Esophagus muscularis mucosa (tissue), 4 donors: ENCODE data around the gene IL10. TPM values are rescaled to one million over a fixed set of nuclear protein-coding genes. Genes with fewer than 3 reads are reported as not detected.

Source experiments
- DNase-seq: peaks from one replicate; pipeline ENCODE4 v3.0.0-alpha.2; 2017; ENCODE audit errors: extremely low spot score
- H3K27ac ChIP-seq, 4 donors: fragments of 200-600 bp; sonication (generic); replicated peaks in 1 of 4; 1 replicate in 3 of 4; 2 replicates in 1 of 4; pipeline ENCODE4 v1.5.1; 2016 to 2019; ENCODE audit warnings: mild to moderate bottlenecking in 1 of 4
- H3K27me3 ChIP-seq, 4 donors: fragments of 200-600 bp; sonication (generic); one replicate each; pipeline versions ENCODE4 v1.5.1 to v1.6.0; 2016 to 2019
- H3K36me3 ChIP-seq, 4 donors: fragments of 200-600 bp; sonication (generic); one replicate each; pipeline ENCODE4 v1.5.1; 2016 to 2019
- H3K4me1 ChIP-seq, 4 donors: fragments of 200-600 bp; sonication (generic); one replicate each; pipeline ENCODE4 v1.5.1; 2016 to 2019
- H3K4me3 ChIP-seq, 4 donors: fragments of 200-600 bp; sonication (generic); 1 replicate in 2 of 4; 2 replicates in 2 of 4; pipeline ENCODE4 v1.5.1; 2016 to 2019; ENCODE audit warnings: mild to moderate bottlenecking in 4 of 4, moderate library complexity in 1 of 4
- H3K9me3 ChIP-seq, 4 donors: fragments of 200-600 bp; sonication (generic); 1 replicate in 3 of 4; 2 replicates in 1 of 4; pipeline ENCODE4 v1.5.1; 2016 to 2019
- EP300 ChIP-seq: sonication (generic); formaldehyde crosslinking; IDR thresholded peaks from one replicate; pipeline ENCODE4 v1.6.1; 2017; ENCODE audit warnings: antibody characterized with exemption
- POLR2A ChIP-seq: fragments of 450-650 bp; IDR thresholded peaks from one replicate; pipeline ENCODE4 v1.6.1; 2017; ENCODE audit warnings: antibody characterized with exemption, moderate library complexity, mild to moderate bottlenecking, low read depth
- POLR2AphosphoS5 ChIP-seq, 2 donors: sonication (generic); formaldehyde crosslinking; IDR thresholded peaks; one replicate each; pipeline ENCODE4 v1.6.1; 2017; ENCODE audit warnings: antibody characterized with exemption in 2 of 2
- WGBS: methylation state at CpG from one replicate; pipeline ENCODE4 v1.1.5; 2018; 5-methylcytosine and 5-hydroxymethylcytosine counted together
- intact Hi-C: fragments of 100-400 bp; cut with DNase I; formaldehyde crosslinking; loops from one replicate; pipeline ENCODE4 v1.15.1; 2023
- small RNA-seq, 3 donors: library from RNA; depleted of rRNA; stranded (forward); fragments of <200 nt; gene quantifications; one replicate each; pipeline ENCODE3, GENCODE V24; 2016
- total RNA-seq, 4 donors: library from RNA; depleted of rRNA; stranded (reverse); fragments of >200 nt; gene quantifications; one replicate each; pipeline versions ENCODE4 v1.1.0 to v1.2.1, GENCODE V29; 2016
- TF ChIP-seq, protein P1 (sequence below), 3 experiments: fragments of 200-600 bp in 2 of 3; fragments of 450-650 bp in 1 of 3; sonication (generic) in 2 of 3; IDR thresholded peaks; one replicate each; pipeline ENCODE4 v1.5.1; 2017 to 2019; ENCODE audit warnings: antibody characterized with exemption in 3 of 3, mild to moderate bottlenecking in 2 of 3, moderate library complexity in 1 of 3

Gene IL10
- total RNA-seq, 4 donors from 2014 or later = 0.83 to 5.1 (median 3.5) TPM

DNA sequence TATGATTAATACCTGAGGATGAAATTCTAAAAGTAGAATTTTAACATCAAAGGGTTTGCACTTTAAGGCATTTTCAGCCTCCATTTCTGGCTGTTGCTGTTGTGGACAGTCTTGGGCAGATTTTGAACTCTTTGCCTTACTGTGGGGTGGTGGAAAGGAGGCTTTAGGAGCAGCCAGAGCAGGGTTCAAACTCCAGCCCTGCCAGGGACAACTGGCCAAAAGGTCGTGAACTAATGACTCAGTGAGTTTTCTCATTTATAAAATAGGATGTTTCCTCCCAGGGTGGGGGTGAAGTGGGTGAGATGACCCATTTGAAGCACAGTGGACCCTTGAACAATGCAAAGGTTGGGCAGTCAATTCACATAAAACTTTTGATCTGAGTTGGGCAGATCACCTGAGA lies 50.8 kb downstream of the IL10 start:
- Histone ChIP-seq H3K4me1 (peaks cover 72 to 91% (median 80%) of the 10 kb centered on the region in 4 donors), H3K36me3 (no peaks in the 10 kb centered on the region), H3K4me3 (no peak overlapping the region), H3K27me3 (no peaks in the 10 kb centered on the region), H3K27ac (no peak overlapping the region), H3K9me3 (no peaks in the 10 kb centered on the region)
- intact Hi-C loops = no loop called here
- DNase-seq = no peak
- no peak for TF ChIP-seq POLR2A
- no peak for TF ChIP-seq POLR2AphosphoS5 (IDR thresholded peaks at IDR 0.05)
- no peak for TF ChIP-seq EP300
- TF ChIP-seq, protein P1, sequence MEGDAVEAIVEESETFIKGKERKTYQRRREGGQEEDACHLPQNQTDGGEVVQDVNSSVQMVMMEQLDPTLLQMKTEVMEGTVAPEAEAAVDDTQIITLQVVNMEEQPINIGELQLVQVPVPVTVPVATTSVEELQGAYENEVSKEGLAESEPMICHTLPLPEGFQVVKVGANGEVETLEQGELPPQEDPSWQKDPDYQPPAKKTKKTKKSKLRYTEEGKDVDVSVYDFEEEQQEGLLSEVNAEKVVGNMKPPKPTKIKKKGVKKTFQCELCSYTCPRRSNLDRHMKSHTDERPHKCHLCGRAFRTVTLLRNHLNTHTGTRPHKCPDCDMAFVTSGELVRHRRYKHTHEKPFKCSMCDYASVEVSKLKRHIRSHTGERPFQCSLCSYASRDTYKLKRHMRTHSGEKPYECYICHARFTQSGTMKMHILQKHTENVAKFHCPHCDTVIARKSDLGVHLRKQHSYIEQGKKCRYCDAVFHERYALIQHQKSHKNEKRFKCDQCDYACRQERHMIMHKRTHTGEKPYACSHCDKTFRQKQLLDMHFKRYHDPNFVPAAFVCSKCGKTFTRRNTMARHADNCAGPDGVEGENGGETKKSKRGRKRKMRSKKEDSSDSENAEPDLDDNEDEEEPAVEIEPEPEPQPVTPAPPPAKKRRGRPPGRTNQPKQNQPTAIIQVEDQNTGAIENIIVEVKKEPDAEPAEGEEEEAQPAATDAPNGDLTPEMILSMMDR (IDR thresholded peaks at IDR 0.05) = no peak
- WGBS = 89% methylated on average over 1 of the region's 1 CpG

DNA sequence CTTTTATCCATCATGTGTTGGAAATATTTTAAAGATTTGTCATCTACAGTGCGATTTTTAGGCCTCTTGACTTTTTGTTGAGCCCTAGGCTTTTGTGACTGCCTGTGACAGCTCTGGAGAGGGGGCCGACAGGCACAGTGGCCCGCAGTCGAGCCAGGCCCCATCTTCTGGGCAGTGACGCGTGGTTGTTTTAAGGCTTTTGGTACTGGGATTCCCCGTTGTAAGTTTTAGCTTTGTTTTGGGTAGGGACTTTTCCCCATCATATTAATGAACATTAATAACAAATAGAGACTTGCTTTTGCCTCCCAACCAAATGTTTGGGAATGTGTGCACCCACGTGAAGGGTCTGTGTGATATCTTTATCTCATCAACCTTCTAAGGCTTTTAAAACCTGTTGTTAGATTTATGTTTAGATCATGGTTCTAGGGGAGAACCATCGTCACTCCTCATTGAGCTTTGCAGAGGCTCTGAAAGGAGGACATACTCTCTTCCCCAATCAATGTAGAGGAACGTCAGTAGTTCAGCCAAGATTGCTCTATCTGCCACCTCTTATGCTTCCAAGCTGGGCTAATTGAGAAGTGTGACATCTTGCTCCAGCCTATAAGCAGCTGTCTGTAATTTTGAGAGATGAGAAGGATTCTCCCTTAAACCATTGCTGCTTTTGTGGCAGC lies 53.0 kb downstream of the IL10 start:
- Histone ChIP-seq H3K27me3 (no peaks in the 10 kb centered on the region), H3K36me3 (no peaks in the 10 kb centered on the region), H3K4me3 (no peak overlapping the region), H3K27ac (no peak overlapping the region), H3K4me1 (peaks cover 71 to 91% (median 79%) of the 10 kb centered on the region in 4 donors), H3K9me3 (no peaks in the 10 kb centered on the region)
- WGBS = 82% methylated on average over 10 of the region's 10 CpGs
- TF ChIP-seq POLR2AphosphoS5 (IDR thresholded peaks at IDR 0.05) (no peak), EP300 (no peak), POLR2A (no peak)
- TF ChIP-seq, protein P1 (IDR thresholded peaks at IDR 0.05) = no peak
- intact Hi-C loops = no loop called here
- DNase-seq = no peak

DNA sequence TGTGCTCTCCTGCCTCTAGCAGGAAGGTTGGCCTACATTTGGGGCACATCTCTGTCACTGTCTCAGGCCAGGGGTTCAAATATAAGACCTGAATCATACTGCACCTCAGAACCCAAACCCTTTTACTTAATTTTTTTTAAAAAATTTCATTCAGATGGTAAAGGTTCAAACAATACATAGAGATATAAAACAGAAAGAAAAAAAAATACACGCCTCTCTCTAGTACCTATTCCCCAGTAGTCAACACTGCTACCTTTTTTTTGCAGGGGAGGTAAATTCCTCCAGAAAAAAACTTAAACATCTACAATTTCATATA lies 54.7 kb downstream of the IL10 start:
- TF ChIP-seq, protein P1 (IDR thresholded peaks at IDR 0.05) = no peak
- TF ChIP-seq POLR2A = no peak
- TF ChIP-seq POLR2AphosphoS5 (IDR thresholded peaks at IDR 0.05) = no peak
- no peak for TF ChIP-seq EP300
- Histone ChIP-seq H3K36me3 (no peaks in the 10 kb centered on the region), H3K4me1 (peaks cover 69 to 90% (median 79%) of the 10 kb centered on the region in 4 donors), H3K27me3 (no peaks in the 10 kb centered on the region), H3K9me3 (no peaks in the 10 kb centered on the region), H3K27ac (peak overlapping the region in 1 of 4 donors; percentile 2), H3K4me3 (no peak overlapping the region)
- intact Hi-C loops = no loop called here
- DNase-seq = no peak
- WGBS = 89% methylated on average over 1 of the region's 1 CpG

Small RNA genes lying within 50 kb of the gene (small RNA-seq; reads per million reads assigned to genes)
- 0 reads per million in 3 donors for gene RF00019

Other genes with a start within 250 kb of the IL10 start
- gene EIF2D, start 160.0 kb downstream of the IL10 start, total RNA-seq = 10 to 100 TPM; 40.3 to 50.0 (median 47.9) TPM
- 10 to 100 TPM in 2 of 4 donors, 1 to 10 TPM in 2; 5.6 to 14.7 (median 9.0) TPM for gene DYRK3, start 137.0 kb downstream of the IL10 start, total RNA-seq
- 10 to 100 TPM; 37.8 to 70.1 (median 61.7) TPM for gene MAPKAPK2, start 87.6 kb downstream of the IL10 start, total RNA-seq
- not detected for gene IL19, start 1.7 kb downstream of the IL10 start, total RNA-seq
- not detected for gene IL20, start 93.1 kb upstream of the IL10 start, total RNA-seq
- gene IL24, start 124.9 kb upstream of the IL10 start, total RNA-seq = 1 to 10 TPM in 1 of 4 donors, not detected in 3; 1.7 TPM
- gene FCMR, start 149.4 kb upstream of the IL10 start, total RNA-seq = 1 to 10 TPM in 3 of 4 donors, not detected in 1; 2.5 to 3.3 (median 3.2) TPM
- gene PIGR, start 174.0 kb upstream of the IL10 start, total RNA-seq = 1 to 10 TPM in 2 of 4 donors, under 1 TPM in 1, not detected in 1; 0.42 to 4.2 (median 1.1) TPM
- not detected for gene FCAMR, start 198.0 kb upstream of the IL10 start, total RNA-seq